NCI-H345 (cell line): ENCODE data around the gene KLF6.

Source experiments
- DNase-seq: peaks from one replicate; lab custom pipeline; 2025; lab: John Stamatoyannopoulos, UW

KLF6 gene

DNA sequence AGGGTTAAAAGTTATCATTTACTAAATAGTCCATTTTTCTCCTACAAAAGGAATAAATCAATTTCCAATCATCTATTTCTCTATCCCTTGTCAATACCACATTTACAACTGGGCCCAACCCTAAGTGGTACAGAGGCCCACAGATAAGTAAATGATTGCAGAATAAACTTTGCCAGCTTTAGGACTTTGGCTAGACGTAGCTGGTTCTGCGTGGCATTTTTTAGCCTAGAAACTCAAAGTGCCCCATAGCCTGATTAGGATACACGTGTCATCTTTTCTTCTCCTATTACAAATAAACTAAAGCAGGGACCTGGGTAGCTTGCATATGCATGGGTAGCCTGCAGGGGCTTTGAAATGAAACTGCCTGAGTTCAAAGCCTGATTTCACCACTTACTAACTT lies 56.4 kb downstream of the KLF6 start:
- DNase-seq, result no peak

DNA sequence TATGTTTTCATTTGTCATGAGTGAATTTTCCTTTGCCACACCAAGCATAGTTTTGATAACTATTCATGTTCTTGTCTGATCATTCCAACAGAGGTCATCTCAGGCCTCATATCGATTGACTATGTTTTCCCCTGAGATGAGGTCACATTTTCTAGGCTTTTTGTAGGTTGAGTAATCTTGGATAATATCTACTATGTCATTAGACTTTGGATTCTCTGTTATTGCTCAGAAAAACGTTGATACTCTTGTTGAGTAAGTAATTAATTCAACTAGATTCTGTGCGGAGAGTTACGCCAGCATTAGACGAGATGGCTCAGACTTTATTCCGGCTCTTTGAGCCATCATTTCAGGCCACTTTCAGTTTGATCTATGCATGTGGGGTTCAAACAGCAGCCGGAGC lies 57.7 kb downstream of the KLF6 start:
- no peak for DNase-seq
